Dermis blood vessel endothelial cell (primary cell): ENCODE measurements around the gene PRKAB1. TPM values are rescaled to one million over a fixed set of nuclear protein-coding genes. Genes with fewer than 3 reads are reported as not detected.

Experiments
- DNase-seq: peaks from one replicate; pipeline ENCODE4 v3.0.0; 2010
- total RNA-seq: library from RNA; depleted of rRNA; stranded (reverse); fragments of >200 nt; gene quantifications from 2 replicates; pipeline ENCODE4 v1.2.3, GENCODE V29; 2014

PRKAB1 gene
- total RNA-seq, 1 donor from 2014 or later = 23.0 TPM

GRCh38 chr12:119714614-119715267 is 46.8 kb downstream of the PRKAB1 start:
- no peak for DNase-seq

DNA sequence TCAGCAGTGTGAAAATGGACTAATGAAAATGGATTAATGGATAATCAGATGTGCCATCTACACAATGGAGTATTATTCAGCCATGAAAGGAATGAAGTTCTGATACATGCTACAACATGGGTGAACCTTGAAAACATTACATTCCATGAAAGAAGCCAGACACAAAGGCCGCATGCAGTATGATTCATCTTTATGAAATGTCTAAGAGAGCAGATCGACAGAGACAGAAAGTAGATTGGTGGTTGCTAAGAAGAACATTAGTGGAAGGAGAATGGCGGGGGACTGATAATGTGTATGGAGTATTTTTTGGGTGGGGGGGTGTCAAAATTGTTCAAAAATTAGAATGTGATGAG is 47.3 kb downstream of the PRKAB1 start:
- DNase-seq = peak; percentile 53

DNA sequence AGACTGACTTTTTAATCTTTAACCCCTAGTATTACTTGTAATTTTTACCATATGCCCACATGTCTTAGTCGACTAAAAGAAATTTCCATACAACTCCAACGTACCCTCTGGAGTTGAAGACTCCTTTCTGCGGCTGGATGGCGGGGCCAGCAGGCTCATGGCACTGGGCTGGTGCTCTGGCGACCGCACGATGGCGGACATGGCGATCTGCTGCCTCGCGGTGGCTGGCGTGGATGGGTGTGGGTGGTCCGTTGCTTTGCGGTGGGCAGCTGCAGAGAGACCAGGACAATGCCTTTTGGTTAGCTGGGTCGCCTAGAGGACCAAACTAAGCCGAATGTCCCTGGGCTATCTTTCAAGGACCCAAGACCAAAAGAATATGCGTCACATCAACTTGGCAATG is 50.2 kb downstream of the PRKAB1 start:
- DNase-seq = no peak

DNA sequence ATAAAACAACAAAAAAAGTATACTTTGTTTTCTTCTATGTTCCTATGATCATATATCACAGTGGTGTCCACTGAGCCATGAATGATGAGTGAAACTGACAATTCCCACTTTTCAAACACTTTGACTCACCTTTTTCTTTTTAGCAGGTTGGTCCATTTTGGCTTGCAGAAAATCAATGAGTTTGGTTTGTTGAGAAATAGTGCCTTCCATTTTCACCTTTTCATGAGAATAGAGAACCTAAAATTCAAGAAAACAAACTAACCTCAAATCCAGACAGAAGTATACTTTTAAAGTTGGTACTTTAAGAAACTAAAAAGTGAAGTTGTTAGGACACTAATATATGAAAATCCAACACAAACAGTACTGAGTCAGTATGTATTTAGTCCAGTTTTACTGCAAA is 52.4 kb downstream of the PRKAB1 start:
- no peak for DNase-seq

DNA sequence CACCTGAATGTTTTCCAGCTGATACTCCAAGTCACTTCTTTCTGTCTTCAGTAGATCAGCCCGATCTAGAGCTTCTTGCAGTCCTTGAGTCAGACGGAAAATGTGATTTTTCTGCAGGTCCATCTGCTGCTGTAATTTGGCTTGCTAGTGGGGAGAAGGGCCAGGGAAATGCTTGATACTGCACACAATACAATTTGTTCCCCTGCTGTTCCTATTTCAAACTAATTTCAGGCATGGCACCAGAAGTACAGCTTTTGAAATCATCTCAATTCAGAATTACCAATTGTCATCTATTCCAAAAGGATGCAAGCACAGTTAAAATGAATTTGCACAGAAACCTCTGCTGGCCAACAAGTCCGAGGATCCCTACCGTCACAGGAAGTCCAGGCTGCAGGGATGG is 53.4 kb downstream of the PRKAB1 start:
- DNase-seq = no peak

GRCh38 chr12:119725523-119725922 is 57.6 kb downstream of the PRKAB1 start:
- no peak for DNase-seq

DNA sequence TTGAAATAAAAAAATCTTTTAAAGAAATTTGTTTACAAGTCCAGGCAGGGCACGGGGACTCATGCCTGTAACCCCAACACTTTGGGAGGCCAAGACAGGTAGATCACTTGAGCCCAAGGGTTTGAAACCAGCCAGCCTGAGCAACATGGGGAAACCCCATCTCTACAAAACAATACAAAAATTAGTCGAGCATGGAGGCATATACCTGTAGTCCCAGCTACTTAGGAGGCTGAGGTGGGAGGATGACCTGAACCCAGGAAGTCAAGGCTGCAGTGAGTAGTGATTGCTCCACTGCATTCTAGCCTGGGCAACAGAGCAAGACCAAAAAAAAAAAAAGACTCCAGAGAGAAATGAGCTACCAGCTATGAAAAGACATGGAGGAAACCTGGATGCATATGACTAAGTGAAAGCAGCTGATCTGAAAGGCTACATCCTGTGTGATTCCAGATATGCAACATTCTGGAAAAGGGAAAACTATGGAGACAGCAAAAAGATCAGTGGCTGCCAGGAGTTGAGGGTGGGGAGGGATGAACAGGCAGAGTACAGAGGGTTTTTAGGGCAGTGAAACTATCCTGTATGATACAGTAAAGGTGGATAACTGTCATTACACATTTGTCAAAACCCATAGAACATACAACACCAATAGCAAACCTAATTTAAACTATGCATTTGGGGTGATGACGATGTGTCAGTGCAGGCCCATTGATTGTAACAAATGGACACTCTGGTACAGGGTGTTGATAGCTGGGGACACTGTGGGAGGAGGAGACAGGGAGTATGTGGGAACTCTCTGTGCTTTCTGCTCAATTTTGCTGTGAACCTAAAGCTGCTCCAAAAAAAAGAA is 59.9 kb downstream of the PRKAB1 start:
- DNase-seq = peak; percentile 42

DNA sequence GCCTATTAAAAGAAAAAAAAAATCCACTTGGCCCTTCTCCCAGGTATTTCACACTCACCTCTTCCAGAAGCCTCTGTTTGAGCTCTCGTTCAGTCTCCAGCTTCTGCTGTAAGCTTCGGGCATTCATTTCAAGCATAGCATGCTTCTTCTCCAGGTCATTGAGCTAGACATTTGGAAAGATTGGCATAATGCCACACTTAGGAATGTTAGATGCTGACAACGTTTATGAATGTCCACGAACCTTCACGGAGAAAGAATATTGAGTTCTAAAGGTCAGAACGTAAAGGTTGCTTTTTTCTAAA is 60.5 kb downstream of the PRKAB1 start:
- no peak for DNase-seq

GRCh38 chr12:119729871-119730270 is 61.9 kb downstream of the PRKAB1 start:
- no peak for DNase-seq

DNA sequence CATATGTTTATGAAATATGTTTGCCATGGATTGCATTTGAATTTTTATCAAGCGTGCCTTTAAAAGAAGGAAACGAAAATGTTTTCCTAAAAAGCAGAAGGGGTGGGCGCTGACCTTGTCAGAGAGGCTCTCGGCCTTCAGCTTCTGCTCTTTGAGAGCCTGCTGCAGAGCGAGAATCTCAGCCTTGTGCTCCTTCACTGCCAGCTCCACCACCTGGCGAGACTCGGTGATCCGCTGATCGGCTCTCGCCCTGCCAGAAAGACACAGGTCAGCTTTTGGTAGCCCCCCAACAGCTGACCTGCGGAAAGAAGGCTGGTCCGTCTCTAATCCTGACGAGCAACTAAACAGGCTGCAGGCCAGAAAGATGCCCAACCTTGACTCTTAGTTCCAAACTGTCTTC is 62.4 kb downstream of the PRKAB1 start:
- no peak for DNase-seq

Other genes with a start within 250 kb of the PRKAB1 start
- 0.23 and 0.34 TPM in 2 replicates for gene TMEM233, start 74.4 kb upstream of the PRKAB1 start, total RNA-seq
- 4.4 and 24.4 TPM in 2 replicates for gene CIT, start 209.2 kb downstream of the PRKAB1 start, total RNA-seq